ENCODE data around the gene APOBEC3G.

The APOBEC3G gene

DNA sequence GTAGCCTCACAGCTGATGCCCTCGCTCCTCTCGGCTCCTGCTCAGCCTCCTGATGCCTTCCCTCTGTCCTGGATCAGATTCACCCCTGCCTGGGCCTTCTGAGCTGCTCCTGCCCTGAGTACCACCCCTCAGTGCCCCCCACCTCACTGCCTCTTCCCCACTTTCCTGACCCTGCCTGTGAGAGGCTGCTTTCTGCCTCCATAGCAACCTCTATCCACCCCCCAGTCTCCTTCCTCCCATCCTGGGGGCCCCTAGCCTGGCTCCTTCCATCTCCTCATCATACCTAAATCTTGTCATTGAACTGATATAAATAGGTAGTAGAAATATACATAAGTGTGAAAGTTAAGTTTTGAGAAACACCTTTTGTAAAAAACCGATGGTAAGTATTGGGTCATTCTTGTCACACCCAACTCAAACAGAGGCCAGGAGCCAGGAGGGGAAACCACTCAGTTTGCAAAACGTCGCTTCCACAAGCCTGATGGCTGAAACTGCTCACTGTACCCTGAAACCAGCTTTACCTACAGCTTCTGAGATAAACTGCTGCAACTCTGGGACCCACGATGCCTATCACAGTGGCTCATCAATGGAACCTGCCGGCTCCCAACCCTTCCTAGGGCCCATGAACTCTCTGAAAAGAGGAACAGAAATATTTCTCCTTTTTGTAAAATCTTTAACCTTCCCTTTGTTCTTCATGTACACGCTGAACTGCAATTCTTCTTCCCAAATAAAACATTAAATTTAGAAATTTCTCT lies 15.2 kb downstream of the APOBEC3G start:
- no peak for DNase-seq

DNA sequence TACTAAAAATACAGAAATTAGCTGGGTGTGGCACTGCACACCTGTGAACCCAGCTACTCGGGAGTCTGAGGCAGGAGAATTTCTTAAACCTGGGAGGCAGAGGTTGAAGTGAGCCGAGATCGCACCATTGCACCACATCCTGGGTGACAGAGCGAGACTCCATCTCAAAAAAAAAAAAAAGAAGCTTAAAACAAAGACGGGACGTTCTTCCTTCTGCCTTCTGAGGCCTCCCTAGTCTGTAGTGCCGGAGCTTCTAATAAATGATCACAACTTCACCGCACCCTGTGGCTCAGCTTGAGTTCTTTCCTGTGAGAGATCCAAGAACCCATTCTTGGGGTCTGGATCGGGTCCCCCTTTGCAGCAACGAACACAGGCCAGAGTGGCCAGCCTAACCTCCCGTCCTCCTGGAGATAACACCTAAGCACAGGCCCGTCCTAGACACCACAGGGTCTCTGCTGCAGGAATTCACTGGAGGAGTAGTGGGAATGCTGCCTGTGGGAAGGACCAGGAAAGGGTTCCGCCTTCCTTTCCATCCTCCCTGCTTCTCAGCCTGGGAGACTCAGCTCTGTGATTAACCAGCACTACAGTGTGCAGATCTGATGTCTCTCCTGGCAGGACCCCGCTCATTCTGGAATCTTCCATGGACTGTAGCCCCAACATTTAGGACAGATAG lies 17.8 kb downstream of the APOBEC3G start:
- DNase-seq: no peak

DNA sequence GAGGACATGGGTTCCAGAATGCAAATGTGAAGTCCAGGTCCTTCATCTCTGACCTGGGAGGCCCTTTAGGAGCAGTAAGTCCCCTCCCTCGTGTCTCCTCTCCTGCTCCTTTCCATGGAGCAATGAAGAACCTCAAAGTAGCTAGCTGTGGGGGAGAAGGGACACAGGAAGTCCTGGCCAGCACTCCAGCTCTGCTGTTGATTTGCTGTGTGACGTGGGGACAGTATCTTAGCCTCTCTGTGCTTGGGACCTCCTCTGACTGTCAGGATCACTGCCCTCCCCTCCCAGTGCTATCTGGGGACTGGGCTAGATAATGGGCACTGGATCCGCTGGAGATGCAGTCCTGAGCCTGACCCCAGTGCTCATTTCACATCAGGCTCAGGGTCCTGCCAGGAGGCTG lies 18.9 kb downstream of the APOBEC3G start:
- no peak for DNase-seq

DNA sequence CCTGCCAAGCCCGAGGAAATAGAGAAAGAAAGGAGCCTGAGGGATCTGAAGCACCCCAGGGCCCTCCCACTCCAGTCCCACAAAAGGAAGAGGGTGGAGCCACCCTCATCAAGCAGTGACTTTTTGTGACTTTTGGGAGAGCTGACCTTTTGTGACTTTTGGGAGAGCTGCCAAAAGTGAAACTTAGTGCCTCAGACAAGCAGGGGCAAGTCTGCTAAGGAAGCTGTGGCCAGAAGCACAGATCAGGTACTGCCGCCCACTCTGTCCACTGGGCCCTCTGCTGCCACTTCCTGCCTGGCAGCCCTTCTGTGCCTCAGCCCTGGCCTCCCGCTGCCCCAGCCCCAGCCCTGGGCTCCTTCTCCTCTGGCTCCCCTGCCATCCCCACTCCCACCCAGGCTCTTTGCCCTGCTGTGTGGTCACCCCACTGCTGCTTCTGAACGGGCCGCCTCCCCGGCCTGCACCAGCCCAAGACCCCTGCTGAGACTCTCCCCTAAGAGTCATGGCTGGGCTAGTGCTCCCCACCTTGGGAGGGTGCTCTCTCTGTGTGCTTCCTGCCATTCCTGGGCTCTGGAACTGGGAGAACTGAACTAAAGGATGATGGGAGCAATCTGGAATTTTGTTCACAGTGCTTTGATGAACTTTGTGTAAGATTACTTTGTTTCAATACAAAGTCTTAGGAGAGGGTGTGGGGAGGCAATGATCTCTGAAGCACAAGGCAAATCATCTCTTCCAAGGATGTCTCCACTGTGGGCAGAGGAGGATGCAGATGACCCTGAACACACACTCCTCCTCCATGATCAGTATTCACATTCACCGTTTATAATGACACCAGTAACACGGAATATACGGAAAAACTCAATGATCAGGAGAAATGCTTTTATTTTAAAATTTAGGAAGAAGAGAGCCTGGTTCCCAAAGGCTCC lies 20.3 kb downstream of the APOBEC3G start, which contains the start of gene APOBEC3H:
APOBEC3H (plus strand) TSS at position 147 of the 923 bp plus-strand sequence. CDS start 3,035 bp downstream, outside the sequence.
- peak in 1 of 2 donors; percentile 62 for DNase-seq

DNA sequence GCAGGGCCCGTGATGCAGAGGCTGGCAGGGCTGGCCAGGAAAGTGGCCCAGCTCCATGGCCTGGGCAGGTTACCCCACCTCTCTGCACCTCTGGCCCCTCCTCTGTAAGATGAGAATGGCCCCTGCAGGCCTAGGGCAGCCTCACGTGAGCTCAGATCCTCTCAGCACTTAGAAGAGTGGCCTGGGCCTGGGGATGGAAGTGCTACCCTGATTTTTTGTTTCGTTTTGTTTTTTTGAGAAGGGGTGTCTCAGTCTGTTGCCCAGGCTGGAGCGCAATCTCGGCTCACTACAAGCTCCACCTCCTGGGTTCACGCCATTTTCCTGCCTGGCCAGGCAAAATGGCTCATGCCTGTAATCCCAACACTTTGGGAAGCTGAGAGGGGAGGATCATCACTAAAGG lies 21.0 kb downstream of the APOBEC3G start:
- DNase-seq: no peak

DNA sequence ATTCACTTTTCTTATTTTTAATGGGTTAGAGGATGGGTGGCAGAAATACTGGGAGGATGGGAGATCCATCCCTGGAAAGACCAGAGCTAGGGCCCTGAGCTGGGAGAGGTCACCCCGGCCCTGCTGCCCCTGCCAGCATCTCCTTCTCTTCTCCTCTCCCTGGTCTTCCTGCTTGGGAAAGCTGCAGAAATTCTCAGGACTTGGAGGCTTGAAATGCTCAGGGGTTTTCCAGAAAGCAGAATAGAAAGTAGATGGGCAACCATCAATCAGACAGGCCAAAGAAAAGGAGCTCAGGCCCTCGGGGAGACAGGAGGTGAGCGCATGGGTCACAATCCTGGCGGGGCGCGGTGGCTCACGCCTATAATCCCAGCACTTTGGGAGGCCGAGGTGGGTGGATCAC lies 21.5 kb downstream of the APOBEC3G start:
- DNase-seq: no peak

DNA sequence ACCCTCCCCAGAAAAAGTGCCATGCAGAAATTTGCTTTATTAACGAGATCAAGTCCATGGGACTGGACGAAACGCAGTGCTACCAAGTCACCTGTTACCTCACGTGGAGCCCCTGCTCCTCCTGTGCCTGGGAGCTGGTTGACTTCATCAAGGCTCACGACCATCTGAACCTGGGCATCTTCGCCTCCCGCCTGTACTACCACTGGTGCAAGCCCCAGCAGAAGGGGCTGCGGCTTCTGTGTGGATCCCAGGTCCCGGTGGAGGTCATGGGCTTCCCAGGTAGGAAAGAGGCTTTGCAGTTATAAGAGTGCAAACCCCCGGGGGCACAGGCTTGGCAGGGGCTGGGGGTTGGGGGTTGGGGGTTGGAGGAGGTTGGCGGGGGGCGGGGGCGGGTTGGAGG lies 24.2 kb downstream of the APOBEC3G start:
- DNase-seq: no peak

DNA sequence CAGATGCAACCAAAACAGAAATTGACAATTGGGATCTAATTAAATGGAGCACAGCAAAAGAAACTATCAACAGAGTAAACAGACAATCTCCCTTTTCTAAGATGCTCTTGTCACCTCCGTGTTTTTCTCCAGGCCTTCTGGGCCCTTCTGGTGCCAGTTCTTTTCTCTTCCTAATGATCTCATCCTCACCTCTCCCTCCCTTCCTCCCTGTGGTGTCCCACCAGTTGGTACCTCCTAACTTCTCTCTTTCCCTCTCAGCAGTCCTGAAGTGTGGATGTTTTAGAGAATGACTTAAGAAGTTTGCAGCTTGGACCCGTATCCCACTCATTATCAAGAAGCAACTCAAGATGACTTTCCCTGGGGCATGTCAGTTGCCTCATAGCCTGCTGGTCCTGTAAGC lies 26.4 kb downstream of the APOBEC3G start:
- no peak for DNase-seq

DNA sequence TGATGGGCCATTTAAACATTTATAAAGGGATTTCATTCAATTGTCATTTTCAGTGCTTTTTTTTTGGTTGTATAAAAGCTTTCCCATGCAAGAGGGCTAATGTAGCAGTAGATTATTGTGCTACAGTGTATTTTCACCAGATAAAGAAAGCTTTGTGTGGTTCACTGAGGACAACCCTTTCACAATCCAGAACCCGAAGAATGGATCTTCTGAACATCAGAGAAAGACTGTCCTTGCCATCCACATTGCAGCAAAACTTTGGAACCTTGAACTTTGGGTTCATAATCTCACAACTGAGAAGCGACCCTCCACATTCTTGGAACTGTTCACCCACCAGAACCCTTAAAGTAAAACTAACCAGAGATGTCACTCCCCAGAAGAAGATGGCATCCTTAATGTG lies 29.3 kb downstream of the APOBEC3G start:
- no peak for DNase-seq

DNA sequence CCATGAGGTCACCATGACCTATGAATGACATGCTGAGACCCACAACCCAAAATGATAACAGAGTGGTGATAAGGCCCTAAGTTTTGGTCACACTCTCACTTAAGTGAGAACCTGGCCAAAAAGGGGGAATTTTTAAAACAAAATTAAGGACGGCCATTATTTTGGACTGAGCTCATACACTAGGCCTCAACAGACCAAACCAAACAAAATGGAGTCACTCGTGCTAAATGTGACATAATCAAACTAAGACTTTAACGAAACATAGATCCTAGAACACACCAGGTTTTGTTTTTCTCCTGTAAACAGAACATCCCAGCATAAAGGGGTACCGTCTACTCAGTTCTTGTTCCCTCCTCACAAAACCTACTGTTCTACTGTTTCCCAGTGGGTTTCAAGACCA lies 31.4 kb downstream of the APOBEC3G start:
- DNase-seq: no peak

DNA sequence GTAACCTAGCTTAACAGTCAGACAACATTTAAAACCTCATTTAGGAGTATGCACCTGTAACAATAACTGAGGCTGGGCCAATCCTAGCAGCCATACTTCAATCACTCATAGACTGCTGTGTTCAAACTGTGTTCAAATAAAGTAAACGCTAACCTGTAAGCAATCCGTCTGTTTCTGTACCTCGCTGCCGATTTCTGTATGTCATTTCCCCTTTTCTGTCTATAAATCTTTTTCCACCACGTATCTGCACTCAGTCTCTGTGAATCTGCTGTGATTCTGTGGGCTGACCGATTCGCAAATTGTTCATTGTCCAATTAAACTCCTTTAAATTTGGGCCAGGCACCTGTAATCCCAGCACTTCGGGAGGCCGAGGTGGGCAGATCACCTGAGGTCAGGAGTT lies 32.3 kb downstream of the APOBEC3G start:
- no peak for DNase-seq

DNA sequence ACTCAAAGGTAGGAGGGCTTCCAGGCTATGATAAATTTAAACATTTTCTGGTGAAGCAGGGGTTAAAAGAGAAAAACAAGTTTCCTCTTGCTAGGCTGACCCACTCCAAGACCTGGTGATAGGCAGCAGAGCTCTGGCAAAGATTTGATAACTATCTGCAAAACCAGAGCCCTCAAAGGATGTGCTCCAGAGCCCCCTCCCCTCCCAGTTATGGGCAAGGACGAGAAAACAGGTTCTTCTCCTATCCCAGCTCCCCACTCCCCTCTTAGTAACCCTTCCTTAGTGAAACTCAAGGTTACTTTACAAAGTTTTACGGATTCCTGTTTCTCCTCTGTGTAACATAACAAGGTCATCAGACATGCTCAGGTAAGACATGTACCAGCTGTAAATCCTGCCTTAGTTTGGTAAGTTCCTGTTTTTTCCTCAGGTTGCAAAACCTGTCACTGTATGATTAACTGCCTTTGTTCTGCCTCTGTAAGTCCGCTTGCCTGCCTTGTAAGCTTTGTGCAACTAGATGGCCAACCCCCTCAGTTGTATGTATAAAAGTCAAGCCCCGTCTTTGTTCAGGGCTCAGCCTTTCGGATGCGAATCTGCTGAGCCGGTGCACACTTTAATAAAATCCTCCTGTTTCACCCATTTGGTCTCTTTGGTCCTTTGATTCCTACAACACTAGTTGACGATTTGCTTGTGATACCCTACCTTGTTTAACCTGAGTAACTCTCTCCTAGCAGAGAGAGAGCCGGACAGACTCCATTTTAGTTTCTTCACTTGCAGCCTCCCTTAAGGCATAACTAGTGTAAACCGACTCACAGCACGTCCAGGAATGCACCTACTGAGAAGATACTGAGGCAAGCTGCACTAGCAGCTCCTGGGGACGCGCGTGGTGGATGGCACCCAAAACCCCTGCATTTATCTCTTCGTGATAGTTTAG lies 33.8 kb downstream of the APOBEC3G start:
- no peak for DNase-seq

DNA sequence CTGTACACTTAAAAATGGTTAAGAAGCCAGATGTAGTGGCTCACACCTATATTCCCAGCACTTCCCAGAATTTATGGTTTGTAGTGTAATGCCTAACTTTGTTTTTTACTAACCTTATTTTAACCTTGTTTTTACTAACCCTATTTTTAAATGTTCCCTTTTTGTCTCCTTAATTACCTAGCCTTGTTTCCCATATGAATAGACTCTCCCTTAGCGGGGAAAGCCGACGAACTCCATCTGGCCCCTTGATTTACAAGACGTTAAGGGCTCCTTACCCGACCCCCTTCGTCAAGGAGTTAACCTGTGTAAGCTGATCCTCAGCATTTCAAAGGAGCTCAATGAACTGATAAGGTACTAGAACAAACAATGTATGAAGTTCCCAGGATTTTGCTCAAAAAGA lies 37.0 kb downstream of the APOBEC3G start:
- DNase-seq: no peak

DNA sequence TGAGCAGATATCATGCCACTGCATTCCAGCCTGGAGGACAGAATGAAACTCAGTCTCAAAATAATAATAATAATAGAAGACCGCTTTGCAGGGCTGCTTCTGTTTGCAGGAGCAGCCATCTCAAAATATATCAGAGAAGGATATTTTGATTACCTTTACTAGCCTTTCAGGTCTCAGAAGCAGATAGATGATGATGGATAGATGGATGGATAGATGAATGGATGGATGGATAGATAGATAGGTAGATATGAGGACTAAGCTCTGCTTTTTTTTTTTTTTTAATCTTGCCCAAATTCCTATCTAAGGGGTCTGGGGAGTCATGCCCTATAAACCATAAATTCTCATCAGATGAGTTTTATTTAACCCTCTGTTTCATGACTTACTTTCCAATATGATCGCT lies 38.5 kb downstream of the APOBEC3G start:
- no peak for DNase-seq

DNA sequence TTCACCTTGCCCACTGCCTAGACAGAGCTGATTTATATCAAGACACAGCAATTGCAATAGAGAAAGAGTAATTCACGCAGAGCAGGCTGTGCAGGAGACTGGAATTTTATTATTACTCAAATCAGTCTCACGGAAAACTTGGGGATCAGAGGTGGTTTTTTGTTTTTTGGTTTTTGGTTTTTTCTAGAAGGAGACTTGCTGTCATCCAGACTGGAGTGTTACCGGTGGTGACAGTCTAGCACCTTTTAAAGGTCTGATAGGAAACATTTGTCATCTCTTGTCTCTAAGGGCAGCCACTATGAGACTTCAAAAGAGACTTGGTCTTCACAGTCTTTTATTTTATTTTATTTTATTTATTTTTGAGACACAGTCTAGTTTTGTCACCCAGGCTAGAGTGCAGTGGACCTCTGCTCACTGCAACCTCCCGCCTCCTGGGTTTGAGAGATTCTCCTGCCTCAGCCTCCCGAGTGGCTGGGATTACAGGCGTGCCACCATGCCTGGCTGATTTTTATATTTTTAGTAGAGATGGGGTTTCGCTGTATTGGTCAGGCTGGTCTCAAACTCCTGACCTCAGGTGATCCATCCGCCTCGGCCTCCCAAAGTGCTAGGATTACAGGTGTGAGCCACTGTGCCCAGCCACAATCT lies 39.0 kb downstream of the APOBEC3G start:
- no peak for DNase-seq

DNA sequence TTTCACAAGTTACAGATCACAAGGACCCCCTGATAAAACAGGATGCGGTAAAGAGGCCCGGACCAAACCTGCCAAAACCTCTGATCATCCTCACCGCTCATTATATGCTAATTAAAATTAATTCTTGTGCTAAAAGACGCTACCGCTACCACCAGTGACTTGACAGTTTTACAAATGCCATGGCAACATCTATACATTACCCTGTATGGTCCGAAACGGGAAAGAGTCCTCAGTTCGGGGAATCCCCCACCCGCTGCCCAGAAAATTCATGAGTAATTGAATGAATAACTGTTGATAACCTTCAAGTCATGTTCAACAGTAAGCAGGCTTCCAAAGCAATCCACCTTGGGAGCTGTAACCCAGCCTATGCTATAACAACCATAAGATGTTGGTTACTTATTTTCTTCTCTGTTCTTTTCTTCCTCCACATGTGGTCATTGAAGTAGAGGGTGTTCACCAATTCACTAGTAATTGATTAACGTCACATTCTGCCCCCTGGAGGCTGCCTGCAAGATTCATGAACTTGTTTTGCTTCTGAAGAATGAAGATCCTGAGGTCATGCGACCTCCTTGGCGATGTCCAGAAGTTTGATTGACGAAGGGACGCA lies 40.6 kb downstream of the APOBEC3G start:
- peak in 1 of 2 donors; percentile 34 for DNase-seq

DNA sequence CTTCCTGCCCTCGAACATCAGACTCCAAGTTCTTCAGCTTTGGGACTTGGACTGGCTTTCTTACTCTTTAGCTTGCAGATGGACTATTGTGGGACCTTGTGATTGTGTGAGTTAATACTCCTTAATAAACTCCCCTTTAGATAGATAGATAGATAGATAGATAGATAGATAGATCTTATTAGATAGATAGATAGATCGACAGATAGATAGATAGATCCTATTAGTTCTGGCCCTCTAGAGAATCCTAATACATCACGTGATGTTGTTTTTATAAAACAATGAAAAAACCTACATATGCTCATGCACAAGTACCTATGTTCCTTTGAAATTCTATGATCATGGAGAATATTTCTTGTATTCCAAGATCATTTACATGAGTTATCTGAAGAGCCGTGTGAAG lies 43.9 kb downstream of the APOBEC3G start:
- DNase-seq: no peak

DNA sequence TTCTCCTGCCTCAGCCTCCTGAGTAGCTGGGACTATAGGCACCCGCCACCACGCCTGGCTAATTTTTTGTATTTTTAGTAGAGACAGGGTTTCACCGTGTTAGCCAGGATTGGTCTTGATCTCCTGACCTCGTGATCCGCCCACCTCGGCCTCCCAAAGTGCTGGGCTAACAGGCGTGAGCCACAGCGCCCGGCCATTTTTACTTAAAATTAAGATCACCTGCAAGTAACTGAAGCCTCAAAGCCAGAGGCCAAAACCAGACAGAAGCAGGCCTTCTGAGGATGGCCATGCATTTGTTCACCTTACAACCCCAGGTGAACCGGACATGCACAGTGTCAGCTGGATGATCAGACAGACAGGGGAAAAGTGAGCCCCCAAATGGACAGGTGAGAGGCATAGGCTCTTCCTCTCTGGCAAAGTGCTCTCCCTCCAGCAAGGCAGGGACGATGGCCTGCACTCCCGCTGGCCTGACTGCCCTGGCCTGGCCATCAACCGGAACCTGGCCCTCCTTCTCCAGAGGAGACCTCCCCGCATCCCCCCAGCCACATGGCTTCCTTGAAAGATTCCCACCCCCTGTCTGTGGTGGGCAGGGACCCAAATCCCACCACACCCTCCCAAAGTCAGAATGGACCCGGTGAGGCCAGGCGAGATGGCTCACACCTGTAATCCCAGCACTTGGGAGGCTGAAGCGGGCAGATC lies 45.8 kb downstream of the APOBEC3G start:
- no peak for DNase-seq

DNA sequence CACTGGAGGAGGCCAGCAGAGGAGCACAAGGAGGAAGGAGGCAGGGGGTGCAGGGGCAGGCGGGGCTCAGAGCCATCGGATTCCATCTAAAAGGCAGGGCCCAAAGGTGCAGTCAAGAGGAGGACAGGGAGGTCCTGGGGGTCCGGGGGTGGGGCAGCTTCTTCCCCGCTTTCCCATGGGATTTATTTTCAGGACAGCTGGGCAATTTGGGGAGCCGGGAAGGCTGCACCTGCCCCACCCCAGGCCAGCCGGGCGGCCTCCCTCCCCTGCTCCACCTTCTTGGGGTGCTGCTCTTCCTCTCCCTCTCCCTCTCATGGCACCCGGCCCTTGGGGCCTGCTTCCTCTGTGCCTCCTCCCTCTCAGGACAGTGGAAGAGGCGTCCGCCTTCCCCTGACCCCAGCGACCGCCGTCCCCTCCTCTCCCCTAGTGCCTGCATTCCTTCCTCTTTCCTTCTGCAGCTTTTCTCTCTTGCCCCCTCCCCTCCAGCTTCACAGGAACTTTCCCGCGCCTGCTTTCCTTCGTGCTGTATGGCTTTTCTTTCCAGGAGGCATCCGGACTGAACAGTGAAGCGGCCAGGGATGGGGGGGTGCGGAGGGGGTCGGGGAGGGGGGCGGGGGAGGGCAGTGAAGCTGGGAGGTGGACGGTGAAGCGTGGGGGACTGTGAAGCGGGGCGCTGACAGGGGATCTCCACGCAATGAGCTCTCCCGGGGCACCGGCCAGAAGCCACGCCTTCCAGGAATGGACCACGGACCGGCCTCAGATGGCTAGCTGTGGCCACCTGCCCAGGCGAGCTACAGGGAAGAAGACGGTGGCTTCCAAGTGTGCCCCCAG lies 46.9 kb downstream of the APOBEC3G start:
- DNase-seq: no peak

DNA sequence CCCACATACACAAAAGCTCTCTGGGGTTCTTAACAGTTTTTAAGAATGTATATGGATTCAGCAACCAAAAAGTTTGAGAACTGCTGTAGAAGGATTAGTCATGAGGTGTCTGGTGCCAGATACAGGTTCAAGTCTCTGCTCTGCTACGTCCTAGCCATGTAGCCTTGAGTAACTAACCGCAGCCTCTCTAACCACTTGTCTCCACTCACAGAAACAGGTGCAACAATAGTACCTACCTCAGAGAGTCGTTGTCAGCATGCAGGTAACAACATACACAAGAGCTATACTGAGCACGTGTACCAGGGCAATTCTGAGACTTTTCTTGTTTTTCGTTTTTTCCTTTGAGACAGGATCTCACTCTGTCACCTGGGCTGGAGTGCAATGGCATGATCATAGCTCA lies 48.5 kb downstream of the APOBEC3G start:
- DNase-seq: no peak

Data from bone marrow (tissue), 2 donors.